H1 (cell line): Measurements from ENCODE around the gene GABRB2. TPM values are rescaled to one million over a fixed set of nuclear protein-coding genes. Genes with fewer than 3 reads are reported as not detected.

Experiments used
- CTCF ChIA-PET: fragments of 300-600 bp; sonication (Branson Sonifier 250); formaldehyde crosslinking; loops from one replicate; lab custom pipeline; 2021; ENCODE audit not compliant: partially characterized antibody; lab: Charles Lee
- POLR2A ChIA-PET: fragments of 300-600 bp; sonication (Branson Sonifier 250); formaldehyde crosslinking; loops from one replicate; lab custom pipeline; 2021; ENCODE audit warnings: inconsistent platforms; ENCODE audit not compliant: partially characterized antibody; lab: Charles Lee
- DNase-seq, 2 experiments: peaks; one replicate each; pipeline versions ENCODE4 v3.0.0 to v3.0.0-alpha.2; 2010 to 2022; ENCODE audit warnings: low spot score in 2 of 2, low read depth in 1 of 2, mixed read lengths in 1 of 2
- FAIRE-seq: peaks from 2 replicates; lab custom pipeline; 2011; peaks lifted over from hg19 to GRCh38; lab: Jason Lieb, UNC
- H2AFZ ChIP-seq: 2 replicates; pipeline ENCODE4 v1.8.1; 2012; ENCODE audit warnings: low read length, inconsistent platforms
- H2AK5ac ChIP-seq: 2 replicates; pipeline ENCODE4 v1.6.1; 2013; ENCODE audit warnings: low read depth, low read length
- H2BK120ac ChIP-seq: replicated peaks from 2 replicates; pipeline ENCODE3; 2013; ENCODE audit warnings: low read depth, low read length, inconsistent platforms
- H2BK12ac ChIP-seq: 2 replicates; pipeline ENCODE4 v1.6.1; 2013; ENCODE audit warnings: low read depth, low read length
- H2BK15ac ChIP-seq: 2 replicates; pipeline ENCODE4 v1.6.1; 2013; ENCODE audit warnings: low read length
- H2BK20ac ChIP-seq: 2 replicates; pipeline ENCODE4 v1.6.1; 2013; ENCODE audit warnings: low read length
- H2BK5ac ChIP-seq: 2 replicates; pipeline ENCODE4 v1.6.1; 2013; ENCODE audit warnings: low read depth, low read length
- H3K14ac ChIP-seq: 2 replicates; pipeline ENCODE4 v1.6.1; 2013; ENCODE audit warnings: inconsistent platforms; ENCODE audit not compliant: insufficient read length
- H3K18ac ChIP-seq: 2 replicates; pipeline ENCODE4 v1.6.1; 2013; ENCODE audit warnings: low read length; ENCODE audit errors: extremely low read depth
- H3K23ac ChIP-seq: 2 replicates; pipeline ENCODE4 v1.6.1; 2013; ENCODE audit warnings: inconsistent platforms; ENCODE audit not compliant: insufficient read length
- H3K23me2 ChIP-seq: 2 replicates; pipeline ENCODE4 v1.6.1; 2013; ENCODE audit warnings: low read depth, low read length
- H3K27ac ChIP-seq: 2 replicates; pipeline ENCODE4 v1.6.1; 2011; ENCODE audit warnings: low read depth, low read length, inconsistent platforms
- H3K27me3 ChIP-seq, 4 experiments: replicated peaks in 1 of 4; 1 replicate in 1 of 4; 2 replicates in 3 of 4; pipeline versions ENCODE4 v1.6.1 to v1.8.1; 2011 to 2013; ENCODE audit warnings: low read length in 3 of 4, mild to moderate bottlenecking in 3 of 4, inconsistent platforms in 2 of 4, mixed read lengths in 2 of 4, moderate library complexity in 1 of 4; ENCODE audit not compliant: control insufficient read depth in 3 of 4, insufficient read depth in 3 of 4; ENCODE audit errors: extremely low read depth in 1 of 4
- H3K36me3 ChIP-seq, 4 experiments: 2 replicates each; pipeline versions ENCODE4 v1.6.1 to v1.8.1; 2011 to 2013; ENCODE audit warnings: mild to moderate bottlenecking in 4 of 4, low read length in 3 of 4, moderate library complexity in 2 of 4, control low read depth in 1 of 4, inconsistent platforms in 1 of 4; ENCODE audit not compliant: insufficient read depth in 4 of 4, control insufficient read depth in 2 of 4
- H3K4ac ChIP-seq: replicated peaks from 2 replicates; pipeline ENCODE3; 2013; ENCODE audit warnings: low read length, low read depth, mixed read lengths, inconsistent platforms; ENCODE audit not compliant: insufficient read length
- H3K4me1 ChIP-seq, 4 experiments: replicated peaks in 1 of 4; 1 replicate in 1 of 4; 2 replicates in 3 of 4; pipeline versions ENCODE4 v1.6.1 to v1.8.1; 2011 to 2013; ENCODE audit warnings: low read length in 3 of 4, inconsistent platforms in 2 of 4, mixed read lengths in 1 of 4; ENCODE audit not compliant: insufficient read depth in 4 of 4, control insufficient read depth in 3 of 4
- H3K4me2 ChIP-seq, 2 experiments: 2 replicates each; pipeline versions ENCODE4 v1.6.1 to v1.8.1; 2011 to 2013; ENCODE audit warnings: low read depth in 2 of 2, low read length in 2 of 2, control low read depth in 1 of 2, inconsistent platforms in 1 of 2, mild to moderate bottlenecking in 1 of 2; ENCODE audit not compliant: insufficient read depth in 1 of 2
- H3K4me3 ChIP-seq, 4 experiments: fragments of 200-600, 300-600 bp in 1 of 4; sonication (generic), shearing (Covaris generic), sonication (Bioruptor Twin) in 1 of 4; 2 replicates each; pipeline versions ENCODE4 v1.5.1 to v1.8.1; 2011 to 2016; ENCODE audit warnings: low read length in 4 of 4, low read depth in 3 of 4, control low read depth in 2 of 4, inconsistent platforms in 2 of 4, mild to moderate bottlenecking in 2 of 4, mixed read lengths in 1 of 4, moderate library complexity in 1 of 4; ENCODE audit not compliant: insufficient read depth in 2 of 4; ENCODE audit errors: extremely low read depth in 1 of 4
- H3K56ac ChIP-seq: replicated peaks from 2 replicates; pipeline ENCODE3; 2013; ENCODE audit warnings: low read depth, mild to moderate bottlenecking, mixed read lengths, low read length, inconsistent platforms; ENCODE audit not compliant: insufficient read length
- H3K79me1 ChIP-seq: 2 replicates; pipeline ENCODE4 v1.6.1; 2013; ENCODE audit warnings: low read depth, low read length, control low read depth
- H3K79me2 ChIP-seq, 2 experiments: 2 replicates each; pipeline versions ENCODE4 v1.6.1 to v1.8.1; 2012 to 2013; ENCODE audit warnings: low read length in 2 of 2, mild to moderate bottlenecking in 2 of 2, inconsistent platforms in 1 of 2; ENCODE audit not compliant: insufficient read depth in 2 of 2, control insufficient read depth in 1 of 2
- H3K9ac ChIP-seq, 4 experiments: replicated peaks in 1 of 4; 1 replicate in 1 of 4; 2 replicates in 3 of 4; pipeline versions ENCODE4 v1.6.1 to v1.8.1; 2011 to 2013; ENCODE audit warnings: low read depth in 3 of 4, low read length in 3 of 4, control low read depth in 2 of 4, mild to moderate bottlenecking in 2 of 4, moderate library complexity in 2 of 4, inconsistent platforms in 1 of 4; ENCODE audit errors: extremely low read depth in 1 of 4
- H3K9me3 ChIP-seq, 2 experiments: 2 replicates each; pipeline versions ENCODE4 v1.6.1 to v1.8.1; 2012 to 2013; ENCODE audit warnings: mild to moderate bottlenecking in 2 of 2, moderate library complexity in 2 of 2, control low read depth in 1 of 2, inconsistent platforms in 1 of 2, low read depth in 1 of 2, low read length in 1 of 2, mixed read lengths in 1 of 2; ENCODE audit not compliant: insufficient read depth in 2 of 2
- H4K20me1 ChIP-seq, 2 experiments: replicated peaks in 1 of 2; 2 replicates each; pipeline versions ENCODE3 to v1.8.1; 2011 to 2013; ENCODE audit warnings: inconsistent platforms in 2 of 2, low read length in 2 of 2, mild to moderate bottlenecking in 1 of 2; ENCODE audit not compliant: insufficient read depth in 2 of 2, control insufficient read depth in 1 of 2
- H4K5ac ChIP-seq: 2 replicates; pipeline ENCODE4 v1.6.1; 2013; ENCODE audit warnings: low read length, low read depth, mixed read lengths, inconsistent platforms; ENCODE audit not compliant: insufficient read length
- H4K8ac ChIP-seq: 2 replicates; pipeline ENCODE4 v1.8.0; 2013; ENCODE audit warnings: mild to moderate bottlenecking, moderate library complexity, low read length, inconsistent platforms; ENCODE audit not compliant: insufficient read depth; ENCODE audit errors: extremely low read depth
- H4K91ac ChIP-seq: replicated peaks from 2 replicates; pipeline ENCODE3; 2013; ENCODE audit warnings: low read length, mixed read lengths, inconsistent platforms; ENCODE audit not compliant: insufficient read length
- CBX5 ChIP-seq: fragments of 300-800, 300-1000 bp; sonication (generic); IDR thresholded peaks from 2 replicates; pipeline ENCODE4 v1.7.1; 2016; ENCODE audit warnings: antibody characterized with exemption, low read length, low read depth
- CBX8 ChIP-seq: fragments of 300-800, 300-1000 bp; sonication (generic); IDR thresholded peaks from 2 replicates; pipeline ENCODE4 v1.7.1; 2016; ENCODE audit warnings: low read depth, low read length, borderline replicate concordance
- CHD2 ChIP-seq: IDR thresholded peaks from 2 replicates; pipeline ENCODE4 v1.6.1; 2012; ENCODE audit warnings: low read length, improper control_type of control experiment
- EGR1 ChIP-seq: IDR thresholded peaks from 2 replicates; pipeline ENCODE4 v1.6.1; 2011; ENCODE audit warnings: low read depth, low read length, borderline replicate concordance
- FOSL1 ChIP-seq: IDR thresholded peaks from 2 replicates; pipeline ENCODE4 v1.6.1; 2011; ENCODE audit warnings: mild to moderate bottlenecking, low read depth, low read length, moderate library complexity; ENCODE audit not compliant: insufficient read depth
- HDAC6 ChIP-seq: IDR thresholded peaks from one replicate; pipeline ENCODE4 v1.7.1; 2012; ENCODE audit warnings: low read depth, mild to moderate bottlenecking, inconsistent platforms, low read length, moderate library complexity
- JUND ChIP-seq: IDR thresholded peaks from 2 replicates; pipeline ENCODE4 v1.6.1; 2011; ENCODE audit warnings: mild to moderate bottlenecking, improper control_type of control experiment, low read length
- KDM4A ChIP-seq: IDR thresholded peaks from one replicate; pipeline ENCODE4 v1.7.1; 2012; ENCODE audit warnings: low read depth, mild to moderate bottlenecking, moderate library complexity, low read length, inconsistent platforms; ENCODE audit not compliant: severe bottlenecking
- POU5F1 ChIP-seq: IDR thresholded peaks from 2 replicates; pipeline ENCODE4 v1.6.1; 2011; ENCODE audit warnings: low read depth, mild to moderate bottlenecking, low read length, moderate library complexity
- SP1 ChIP-seq: IDR thresholded peaks from 2 replicates; pipeline ENCODE4 v1.6.1; 2011; ENCODE audit warnings: low read depth, low read length
- TAF7 ChIP-seq: optimal IDR thresholded peaks from 2 replicates; pipeline ENCODE3; 2011; ENCODE audit warnings: low read depth, mild to moderate bottlenecking, inconsistent platforms, low read length, moderate library complexity, borderline replicate concordance
- WGBS, 2 experiments: shearing (Covaris generic) in 1 of 2; methylation state at CpG; one replicate each; pipeline versions ENCODE4 v1.1.6 to v1.1.7; 2013 to 2015; ENCODE audit warnings: low lambda C conversion rate in 2 of 2, mixed read lengths in 2 of 2, inconsistent platforms in 1 of 2, low coverage in 1 of 2, missing lambda C conversion rate in 1 of 2; ENCODE audit not compliant: insufficient replicate concordance in 2 of 2, insufficient coverage in 1 of 2, insufficient read length in 1 of 2; ENCODE audit errors: extremely low coverage in 1 of 2, missing lambda C conversion rate in 1 of 2; 5-methylcytosine and 5-hydroxymethylcytosine counted together
- polyA plus RNA-seq, 7 experiments: library from polyadenylated mRNA; depleted of rRNA in 3 of 7; stranded (reverse) in 5 of 7; unstranded in 2 of 7; fragments of >200 nt in 5 of 7; fragments of 200-250 nt in 2 of 7; gene quantifications; 1 replicate in 5 of 7; 2 replicates in 1 of 7; 4 replicates in 1 of 7; pipeline versions ENCODE4 v1.2.1 to v1.2.3, GENCODE V29; 2011 to 2013; ENCODE audit warnings: missing spikeins in 2 of 7, mixed read lengths in 2 of 7
- total RNA-seq: library from RNA; stranded (reverse); fragmentation: NEBNext Ultra II Directional; extraction: Animal tissue kit (Norgen Biotek cat#: 25700); gene quantifications from 2 replicates; pipeline ENCODE4 v1.2.1, GENCODE V29; 2021
- TF ChIP-seq, protein P1 (sequence below): IDR thresholded peaks from 2 replicates; pipeline ENCODE4 v1.6.1; 2012; ENCODE audit warnings: inconsistent platforms

The GABRB2 gene
- total and polyA plus RNA-seq, 2 of the 8 experiments (the other 6 are each of a cell fraction or from before 2014, with no cell fraction given), result 0.54 to 1.9 TPM

DNA sequence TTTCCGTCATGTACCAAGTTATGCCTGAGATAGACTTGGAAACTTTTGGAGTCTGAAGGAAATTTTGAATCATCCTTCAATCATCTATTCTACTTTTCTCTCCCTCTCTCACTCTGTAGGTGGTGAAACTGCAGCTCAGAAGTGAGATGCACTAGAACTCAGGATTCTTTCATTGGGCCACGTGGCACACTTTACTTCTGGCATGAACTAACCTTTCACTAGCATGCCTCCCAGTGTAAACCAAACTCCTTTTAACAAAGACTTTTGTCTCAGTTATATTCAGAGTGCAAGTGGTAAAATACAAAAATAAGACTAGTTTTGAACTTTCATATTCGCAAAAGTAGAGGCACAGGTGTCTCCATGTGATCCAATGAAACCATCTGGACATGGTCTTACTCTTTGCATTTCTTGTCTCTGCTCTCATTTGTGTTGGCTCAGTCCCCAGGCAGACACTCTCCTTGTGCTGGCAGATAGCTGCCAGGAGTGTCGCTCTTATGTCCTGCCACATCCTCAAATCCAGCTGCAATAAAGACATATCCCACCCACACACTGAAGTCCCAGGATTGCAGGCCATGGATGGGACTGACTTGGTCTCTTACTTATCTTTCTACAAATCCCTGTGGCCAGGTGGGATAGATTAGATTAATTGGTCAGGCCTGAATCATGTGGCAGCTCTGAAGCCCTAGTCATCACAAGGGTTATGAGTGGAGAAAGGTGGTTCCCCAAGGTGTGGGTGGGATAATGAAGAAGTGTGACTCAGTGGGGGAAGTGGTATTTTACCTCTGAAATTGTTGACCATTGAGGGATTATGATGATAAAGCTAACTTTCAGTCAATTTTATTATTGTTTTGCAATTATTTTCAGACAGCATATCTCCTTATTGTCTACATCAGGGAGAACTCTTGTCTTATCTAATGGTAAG lies 267.5 kb downstream of the GABRB2 start:
- Histone ChIP-seq H3K23ac (no peak overlapping the region), H3K79me2 (no peaks in the 10 kb centered on the region), H3K4me2 (no peak overlapping the region), H2BK12ac (no peak overlapping the region; the same call in 1 of the 2 replicates), H3K27me3 (no peaks in the 10 kb centered on the region), H3K36me3 (no peaks in the 10 kb centered on the region), H4K5ac (no peak overlapping the region), H2BK120ac (no peak overlapping the region), H3K4me3 (no peak overlapping the region), H3K56ac (no peak overlapping the region), H2BK15ac (no peak overlapping the region), H3K9ac (no peak overlapping the region), H3K18ac (no peak overlapping the region), H2BK5ac (no peak overlapping the region), H3K23me2 (no peaks in the 10 kb centered on the region), H4K20me1 (no peaks in the 10 kb centered on the region), H3K4ac (no peak overlapping the region), H3K27ac (no peak overlapping the region), H2BK20ac (no peak overlapping the region), H2AFZ (no peak overlapping the region), H3K9me3 (no peaks in the 10 kb centered on the region), H3K4me1 (no peaks in the 10 kb centered on the region), H3K14ac (no peak overlapping the region), H4K8ac (no peak overlapping the region), H2AK5ac (no peak overlapping the region), H4K91ac (no peak overlapping the region), H3K79me1 (no peaks in the 10 kb centered on the region)
- FAIRE-seq, result no peak
- DNase-seq, result no peak
- ChIA-PET POLR2A (no interaction called here), CTCF (interaction anchor here (0.8 to 1.7 kb wide), 2 partner anchors 11 to 16 kb away, joined by 4 to 6 read pairs; no protein-coding TSS in a partner anchor)
- WGBS, 2 experiments, result 95% methylated on average over 4 of the region's 4 CpGs; no CpG with 5 or more reads in 1 of the 2 experiments
- TF ChIP-seq HDAC6 (no peak), SP1 (no peak), TAF7 (no peak), CBX8 (no peak), KDM4A (no peak), EGR1 (no peak), JUND (no peak), CHD2 (no peak), CBX5 (no peak), FOSL1 (no peak), POU5F1 (no peak)
- TF ChIP-seq, protein P1, sequence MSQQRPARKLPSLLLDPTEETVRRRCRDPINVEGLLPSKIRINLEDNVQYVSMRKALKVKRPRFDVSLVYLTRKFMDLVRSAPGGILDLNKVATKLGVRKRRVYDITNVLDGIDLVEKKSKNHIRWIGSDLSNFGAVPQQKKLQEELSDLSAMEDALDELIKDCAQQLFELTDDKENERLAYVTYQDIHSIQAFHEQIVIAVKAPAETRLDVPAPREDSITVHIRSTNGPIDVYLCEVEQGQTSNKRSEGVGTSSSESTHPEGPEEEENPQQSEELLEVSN, result no peak
